Testis (tissue), 2 donors: ENCODE data around the gene KMT2A.

Source experiments
- POLR2A ChIP-seq: fragments of 450-650 bp; IDR thresholded peaks from one replicate; pipeline ENCODE4 v1.6.1; 2017; ENCODE audit warnings: antibody characterized with exemption, mild to moderate bottlenecking, moderate library complexity
- TF ChIP-seq, protein P1 (sequence below), 3 experiments: fragments of 450-650 bp in 2 of 3; fragments of 200-600 bp in 1 of 3; sonication (generic) in 1 of 3; IDR thresholded peaks; one replicate each; pipeline ENCODE4 v1.5.1; 2016 to 2019; ENCODE audit warnings: antibody characterized with exemption in 3 of 3, mild to moderate bottlenecking in 2 of 3, moderate library complexity in 1 of 3

DNA sequence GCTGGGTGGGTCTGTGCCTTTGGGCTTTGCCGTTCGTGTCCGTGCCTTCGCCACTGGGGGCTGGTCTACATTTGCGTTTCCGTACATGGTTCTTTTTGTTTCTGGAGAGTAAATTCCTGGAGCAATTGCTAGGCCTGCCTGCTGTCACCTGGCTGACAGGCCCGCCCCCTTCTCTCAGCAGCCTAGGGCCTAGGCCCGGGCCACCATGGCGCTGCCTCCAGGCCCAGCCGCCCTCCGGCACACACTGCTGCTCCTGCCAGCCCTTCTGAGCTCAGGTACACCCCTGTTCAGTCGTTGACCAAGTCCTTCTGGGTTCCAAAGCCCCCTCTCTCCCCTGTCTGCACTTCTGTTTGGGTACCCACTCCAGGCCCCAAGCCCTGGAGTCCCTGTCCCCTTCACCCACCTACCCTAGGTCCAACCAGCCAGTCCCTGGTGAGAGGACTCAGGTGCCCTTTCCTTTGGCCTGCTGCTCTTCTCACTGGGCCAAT, 95.3 kb downstream of the KMT2A start:
- TF ChIP-seq, protein P1, sequence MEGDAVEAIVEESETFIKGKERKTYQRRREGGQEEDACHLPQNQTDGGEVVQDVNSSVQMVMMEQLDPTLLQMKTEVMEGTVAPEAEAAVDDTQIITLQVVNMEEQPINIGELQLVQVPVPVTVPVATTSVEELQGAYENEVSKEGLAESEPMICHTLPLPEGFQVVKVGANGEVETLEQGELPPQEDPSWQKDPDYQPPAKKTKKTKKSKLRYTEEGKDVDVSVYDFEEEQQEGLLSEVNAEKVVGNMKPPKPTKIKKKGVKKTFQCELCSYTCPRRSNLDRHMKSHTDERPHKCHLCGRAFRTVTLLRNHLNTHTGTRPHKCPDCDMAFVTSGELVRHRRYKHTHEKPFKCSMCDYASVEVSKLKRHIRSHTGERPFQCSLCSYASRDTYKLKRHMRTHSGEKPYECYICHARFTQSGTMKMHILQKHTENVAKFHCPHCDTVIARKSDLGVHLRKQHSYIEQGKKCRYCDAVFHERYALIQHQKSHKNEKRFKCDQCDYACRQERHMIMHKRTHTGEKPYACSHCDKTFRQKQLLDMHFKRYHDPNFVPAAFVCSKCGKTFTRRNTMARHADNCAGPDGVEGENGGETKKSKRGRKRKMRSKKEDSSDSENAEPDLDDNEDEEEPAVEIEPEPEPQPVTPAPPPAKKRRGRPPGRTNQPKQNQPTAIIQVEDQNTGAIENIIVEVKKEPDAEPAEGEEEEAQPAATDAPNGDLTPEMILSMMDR (IDR thresholded peaks at IDR 0.05) = no peak
- TF ChIP-seq POLR2A = no peak
